SK-N-MC (cell line): ENCODE measurements around the gene EPHA3.
A peak's percentile ranks its signal among the peaks of the same experiment; 100 is the strongest.

Experiments
- DNase-seq: peaks from one replicate; pipeline ENCODE4 v3.0.0-alpha.2; 2011; ENCODE audit warnings: low read depth, low spot score
- H3K27ac ChIP-seq: fragments of 200-600 bp; sonication (generic); 2 replicates; pipeline ENCODE4 v1.5.1; 2016; ENCODE audit warnings: mixed run types
- H3K36me3 ChIP-seq: fragments of 200-600 bp; sonication (generic); 2 replicates; pipeline ENCODE4 v1.6.1; 2017; ENCODE audit warnings: antibody characterized with exemption, low read length, mixed read lengths; ENCODE audit not compliant: insufficient read depth
- H3K4me3 ChIP-seq: fragments of 200-600 bp; sonication (generic); 2 replicates; pipeline ENCODE4 v1.5.1; 2016
- H3K9ac ChIP-seq: fragments of 200-600 bp; sonication (generic); 2 replicates; pipeline ENCODE4 v1.8.0; 2017; ENCODE audit warnings: mixed run types, mixed read lengths; ENCODE audit not compliant: insufficient read length
- H3K9me3 ChIP-seq: fragments of 200-600 bp; sonication (generic); 2 replicates; pipeline ENCODE4 v1.6.1; 2017; ENCODE audit warnings: low read depth, mild to moderate bottlenecking, antibody characterized with exemption, low read length, moderate library complexity, mixed read lengths
- EZH2 ChIP-seq: fragments of 200-600 bp; sonication (generic); IDR thresholded peaks from one replicate; pipeline ENCODE4 v1.6.1; 2017; ENCODE audit warnings: antibody characterized with exemption
- FOXP2 ChIP-seq: optimal IDR thresholded peaks from 2 replicates; pipeline ENCODE3; 2011; ENCODE audit warnings: mild to moderate bottlenecking, moderate library complexity; ENCODE audit not compliant: insufficient read depth; ENCODE audit errors: extremely low read length, control extremely low read depth
- POLR2AphosphoS5 ChIP-seq: IDR thresholded peaks from 2 replicates; pipeline ENCODE4 v1.6.1; 2012; ENCODE audit warnings: mild to moderate bottlenecking, low read depth, low read length, borderline replicate concordance

EPHA3 gene

GRCh38 chr3:89360156-89360555 is 252.7 kb downstream of the EPHA3 start:
- no peak overlapping the region for H3K9ac ChIP-seq
- H3K27ac ChIP-seq, result no peak overlapping the region
- H3K4me3 ChIP-seq, result no peak overlapping the region
- no peak for DNase-seq
- H3K36me3 ChIP-seq, result no peaks in the 10 kb centered on the region
- TF ChIP-seq FOXP2, result no peak
- no peak for TF ChIP-seq POLR2AphosphoS5
- TF ChIP-seq EZH2, result no peak
- no peaks in the 10 kb centered on the region for H3K9me3 ChIP-seq

GRCh38 chr3:89362496-89362895 is 255.1 kb downstream of the EPHA3 start:
- no peak for DNase-seq
- Histone ChIP-seq H3K9ac (no peak overlapping the region), H3K9me3 (no peaks in the 10 kb centered on the region), H3K36me3 (no peaks in the 10 kb centered on the region), H3K4me3 (no peak overlapping the region), H3K27ac (no peak overlapping the region)
- TF ChIP-seq POLR2AphosphoS5 (no peak), EZH2 (no peak)

GRCh38 chr3:89363171-89363570 is 255.8 kb downstream of the EPHA3 start:
- H3K4me3 ChIP-seq, result no peak overlapping the region
- H3K9ac ChIP-seq, result no peak overlapping the region
- TF ChIP-seq POLR2AphosphoS5 (no peak), EZH2 (no peak), FOXP2 (no peak)
- H3K36me3 ChIP-seq, result no peaks in the 10 kb centered on the region
- no peak overlapping the region for H3K27ac ChIP-seq
- no peak for DNase-seq
- no peaks in the 10 kb centered on the region for H3K9me3 ChIP-seq

GRCh38 chr3:89364314-89364713 is 256.9 kb downstream of the EPHA3 start:
- Histone ChIP-seq H3K9me3 (no peaks in the 10 kb centered on the region), H3K4me3 (peak overlapping the region; percentile 16; the same call in 1 of the 2 replicates), H3K36me3 (peaks cover 9% of the 10 kb centered on the region; the same call in 1 of the 2 replicates), H3K27ac (peak overlapping the region; percentile 42; the same call in 1 of the 2 replicates), H3K9ac (no peak overlapping the region)
- peak; percentile 72 for DNase-seq
- TF ChIP-seq POLR2AphosphoS5, result peak; percentile 48; the same call in 1 of the 2 replicates
- TF ChIP-seq EZH2, result no peak
- no peak for TF ChIP-seq FOXP2

- H3K27ac ChIP-seq, result no peak overlapping the region
- H3K36me3 ChIP-seq, result peaks cover 13% of the 10 kb centered on the region
- no peak overlapping the region for H3K4me3 ChIP-seq
- DNase-seq, result no peak
- TF ChIP-seq EZH2, result no peak
- no peak for TF ChIP-seq POLR2AphosphoS5
- TF ChIP-seq FOXP2, result no peak
- no peak overlapping the region for H3K9ac ChIP-seq
- no peaks in the 10 kb centered on the region for H3K9me3 ChIP-seq
Measured at GRCh38 chr3:89367166-89367565, 259.7 kb downstream of the EPHA3 start.

- H3K4me3 ChIP-seq, result no peak overlapping the region
- TF ChIP-seq FOXP2, result no peak
- TF ChIP-seq POLR2AphosphoS5, result no peak
- no peak for TF ChIP-seq EZH2
- DNase-seq, result no peak
- H3K9me3 ChIP-seq, result no peaks in the 10 kb centered on the region
- H3K27ac ChIP-seq, result no peak overlapping the region
- peaks cover 13% of the 10 kb centered on the region for H3K36me3 ChIP-seq
- no peak overlapping the region for H3K9ac ChIP-seq
Measured at GRCh38 chr3:89368846-89369245, 261.4 kb downstream of the EPHA3 start.

- Histone ChIP-seq H3K27ac (no peak overlapping the region), H3K36me3 (peaks cover 13% of the 10 kb centered on the region), H3K9me3 (no peaks in the 10 kb centered on the region), H3K9ac (no peak overlapping the region), H3K4me3 (no peak overlapping the region)
- DNase-seq, result no peak
- TF ChIP-seq FOXP2 (no peak), EZH2 (no peak), POLR2AphosphoS5 (no peak)
Measured at GRCh38 chr3:89372456-89372855, 265.0 kb downstream of the EPHA3 start.

GRCh38 chr3:89373434-89373833 is 266.0 kb downstream of the EPHA3 start:
- TF ChIP-seq EZH2, result no peak
- TF ChIP-seq POLR2AphosphoS5, result no peak
- no peak for TF ChIP-seq FOXP2
- H3K27ac ChIP-seq, result no peak overlapping the region

GRCh38 chr3:89375451-89375850 is 268.0 kb downstream of the EPHA3 start:
- Histone ChIP-seq H3K4me3 (no peak overlapping the region), H3K9ac (no peak overlapping the region), H3K36me3 (peaks cover 4% of the 10 kb centered on the region), H3K9me3 (no peaks in the 10 kb centered on the region), H3K27ac (no peak overlapping the region)
- TF ChIP-seq POLR2AphosphoS5 (no peak), EZH2 (no peak), FOXP2 (no peak)
- DNase-seq, result no peak

More at GRCh38 chr3:89373434-89373833, 266.0 kb downstream of the EPHA3 start:
- Histone ChIP-seq H3K9ac (no peak overlapping the region), H3K4me3 (no peak overlapping the region), H3K36me3 (peaks cover 11% of the 10 kb centered on the region), H3K9me3 (no peaks in the 10 kb centered on the region)
- no peak for DNase-seq
